GM19099 (cell line): ENCODE results near the gene ATP6V1B1.

Experiments
- POLR2A ChIP-seq: IDR thresholded peaks from 3 replicates; pipeline ENCODE4 v1.6.1; 2011; ENCODE audit warnings: low read depth; ENCODE audit not compliant: insufficient read length; ENCODE audit errors: extremely low read depth

The ATP6V1B1 gene

DNA sequence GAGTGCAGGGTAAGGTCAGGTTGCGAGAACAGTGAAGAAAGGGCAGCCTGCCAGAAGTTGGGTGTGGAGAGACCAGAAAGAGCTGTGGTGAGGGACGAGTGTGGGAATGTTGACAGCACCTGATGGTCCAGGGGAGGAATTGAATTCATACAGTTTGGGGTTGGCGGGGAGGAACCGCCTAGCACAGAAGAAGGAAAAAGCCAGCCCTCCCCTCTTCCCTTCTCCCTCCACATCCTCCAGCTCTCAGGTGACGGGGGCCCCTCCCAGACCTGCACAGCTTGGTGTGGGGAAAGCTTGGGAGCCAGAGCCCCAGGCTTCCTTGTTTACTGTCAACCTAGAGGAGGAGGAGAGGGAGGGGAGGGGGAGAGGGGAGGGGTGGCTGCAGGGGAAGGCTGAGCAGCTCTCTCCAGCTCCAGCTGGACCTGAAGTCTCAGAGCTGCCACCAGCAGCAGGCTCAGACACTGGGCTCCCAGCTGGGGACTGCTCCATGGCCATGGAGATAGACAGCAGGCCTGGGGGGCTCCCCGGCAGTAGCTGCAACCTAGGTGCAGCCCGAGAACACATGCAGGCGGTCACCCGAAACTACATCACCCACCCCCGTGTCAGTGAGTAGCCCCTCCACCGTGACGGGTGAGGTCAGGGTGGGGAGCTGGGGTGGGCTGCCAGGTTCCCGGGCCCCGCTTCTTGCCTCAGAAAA is at the start of gene ATP6V1B1:
ATP6V1B1 (plus strand) TSS at position 433 of the 697 bp plus-strand sequence; CDS start at position 488, 55 bp downstream.
- TF ChIP-seq POLR2A: no peak

GRCh38 chr2:70886541-70886987 is 49.1 kb upstream of the ATP6V1B1 start:
- TF ChIP-seq POLR2A: no peak

DNA sequence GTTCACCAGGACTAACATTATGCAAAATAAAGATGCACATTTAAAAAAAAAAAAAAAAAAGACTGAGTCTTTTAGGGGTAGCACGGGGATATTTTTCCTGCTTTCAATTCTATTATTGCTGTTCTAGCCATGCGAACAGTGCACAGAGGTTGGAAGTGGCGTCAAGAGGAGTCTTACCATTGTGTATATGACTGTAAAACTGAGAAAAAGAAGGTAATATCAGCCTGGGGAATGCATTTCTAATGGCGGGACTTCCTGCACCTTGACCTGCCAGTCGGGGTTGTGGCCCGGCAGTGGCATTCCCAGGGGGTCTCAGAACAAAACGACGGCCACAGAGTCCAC is 48.5 kb upstream of the ATP6V1B1 start:
- no peak for TF ChIP-seq POLR2A

DNA sequence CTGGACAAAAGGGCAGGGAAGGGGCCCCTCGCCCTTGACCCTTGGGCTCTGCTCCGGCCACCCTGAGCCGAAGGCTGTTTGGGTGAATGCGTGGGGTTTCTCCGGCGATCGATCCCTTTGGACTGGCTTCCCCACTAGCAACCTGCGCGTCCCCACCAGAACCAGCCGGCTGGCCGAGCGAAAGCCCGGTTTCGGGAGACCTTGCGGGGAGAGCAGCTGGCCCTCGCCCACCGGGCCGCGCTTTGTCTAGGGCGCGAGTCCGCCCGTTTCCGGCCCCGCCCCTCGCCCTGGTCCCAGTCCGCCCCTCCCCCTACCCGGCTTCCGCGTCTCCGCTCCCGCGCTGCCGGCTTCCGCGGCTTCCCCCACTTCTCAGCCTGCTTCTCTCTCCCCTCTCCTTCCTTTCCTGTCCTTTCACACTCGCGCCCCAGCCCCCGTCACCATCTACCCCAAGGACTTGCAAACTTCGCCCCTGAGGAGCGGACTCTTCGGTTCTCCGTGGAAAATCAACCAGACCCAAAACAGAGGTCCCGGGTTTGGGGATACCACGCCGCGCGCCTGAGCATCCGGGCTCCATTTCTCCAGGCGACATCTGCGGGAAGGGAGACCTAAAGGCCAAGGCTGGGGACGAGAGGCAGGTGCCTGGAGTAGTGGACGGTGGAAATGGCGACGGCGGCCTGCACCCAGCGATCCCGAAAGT is 48.0 kb upstream of the ATP6V1B1 start:
- no peak for TF ChIP-seq POLR2A

DNA sequence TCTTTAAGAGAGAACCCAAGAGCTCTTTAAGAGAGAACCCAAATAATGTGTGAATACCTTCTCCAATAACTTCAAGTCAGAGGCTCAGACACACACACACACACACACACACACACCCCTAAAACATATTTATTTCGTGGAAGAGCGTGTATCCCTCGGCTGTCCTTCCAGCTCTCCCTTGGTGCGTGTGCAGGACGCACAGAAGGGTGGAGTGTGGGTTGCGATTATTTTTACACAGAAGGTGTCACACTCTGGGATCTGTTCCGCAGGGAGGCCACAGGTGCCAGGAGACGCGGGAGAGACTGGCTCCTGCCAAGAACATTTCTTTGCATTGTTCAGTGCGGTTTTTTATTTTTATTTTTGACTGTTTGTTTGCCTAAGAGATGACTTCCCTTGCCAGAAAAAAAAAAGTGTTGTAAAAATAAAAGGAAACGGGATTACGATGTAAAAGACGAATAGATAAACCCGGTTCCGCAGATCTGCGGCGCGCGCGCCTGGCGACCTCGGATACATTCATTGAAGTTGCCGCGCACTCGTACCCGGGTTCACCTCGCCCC is 47.3 kb upstream of the ATP6V1B1 start:
- no peak for TF ChIP-seq POLR2A

DNA sequence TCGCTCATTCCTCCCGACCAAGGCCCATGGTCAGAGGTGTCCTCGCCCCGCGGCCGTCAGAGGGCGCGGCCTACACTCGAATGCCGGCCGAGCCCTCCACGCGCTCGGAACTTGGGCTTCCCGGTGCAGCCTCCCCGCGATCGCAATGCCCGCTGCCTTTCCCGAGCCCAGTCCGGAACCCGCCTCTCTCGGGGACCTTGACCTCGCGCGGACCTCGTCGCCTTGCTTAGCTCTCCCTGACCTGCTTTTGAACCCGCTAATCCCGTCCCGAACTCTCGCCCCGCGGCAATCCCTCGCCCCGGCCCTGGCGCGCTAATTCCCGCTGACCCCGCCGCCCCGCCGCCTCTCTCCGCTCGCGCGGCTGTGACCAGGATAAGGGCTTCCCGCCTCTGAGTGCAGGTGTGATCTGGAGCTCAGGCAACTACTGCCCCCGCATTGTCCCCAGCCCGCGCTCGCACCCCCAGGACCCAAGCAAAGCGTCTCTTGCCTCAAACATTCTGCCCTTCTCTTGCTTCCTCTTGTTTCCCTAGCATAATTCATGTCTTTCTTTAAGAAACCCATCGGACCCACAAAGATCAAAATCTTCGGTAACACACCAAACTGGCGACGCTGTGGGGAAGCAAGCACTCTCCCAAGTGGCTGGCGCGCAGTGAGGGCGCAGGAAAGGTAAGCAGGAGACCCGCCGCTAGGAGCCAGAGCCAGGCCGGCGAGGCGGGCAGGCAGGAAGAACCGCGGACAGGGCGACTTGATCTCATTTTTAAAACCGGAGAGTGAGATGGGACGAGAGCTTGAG is 46.6 kb upstream of the ATP6V1B1 start:
- TF ChIP-seq POLR2A: no peak

- no peak for TF ChIP-seq POLR2A
Measured at GRCh38 chr2:70889716-70890037, 46.0 kb upstream of the ATP6V1B1 start.

- no peak for TF ChIP-seq POLR2A
Measured at GRCh38 chr2:70890469-70891065, 45.1 kb upstream of the ATP6V1B1 start.

DNA sequence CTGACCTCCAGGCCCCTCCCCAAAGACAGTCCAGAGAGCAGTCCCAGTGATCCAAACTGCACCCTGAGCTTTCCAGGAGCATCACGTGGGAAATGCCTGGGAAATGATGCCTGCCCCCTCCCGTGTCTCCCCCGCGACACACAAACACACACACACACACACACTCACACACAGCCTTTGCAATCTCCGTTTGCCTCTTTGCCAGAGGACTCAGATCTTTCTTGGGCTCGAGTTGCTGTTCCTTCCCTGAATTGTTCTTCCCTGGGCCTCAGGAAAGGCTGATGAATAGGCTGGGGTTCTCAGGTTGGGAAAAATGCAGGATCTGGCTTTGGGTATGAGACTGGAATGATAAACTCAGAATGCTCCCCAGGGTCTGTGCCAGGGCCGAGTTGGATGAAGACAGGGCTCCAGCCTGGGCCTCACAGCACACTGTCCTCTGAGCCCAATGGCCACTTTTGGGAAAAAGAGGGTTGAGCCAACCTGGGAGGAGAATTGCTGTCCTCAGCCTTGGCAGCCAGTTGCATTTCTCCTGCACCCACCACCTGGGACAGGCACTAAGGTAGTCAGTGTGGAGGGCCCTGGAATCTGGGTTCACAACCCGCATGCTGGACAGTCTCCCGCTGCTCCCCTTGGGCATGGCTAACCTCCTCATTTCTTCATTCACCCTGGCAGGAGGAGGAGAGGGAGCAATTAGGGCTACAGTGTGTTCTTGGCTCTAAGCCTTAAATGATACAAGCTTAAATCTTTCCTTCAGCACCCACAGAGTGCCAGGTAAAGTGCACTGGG is 43.9 kb upstream of the ATP6V1B1 start:
- TF ChIP-seq POLR2A: no peak

GRCh38 chr2:70892750-70893149 is 43.0 kb upstream of the ATP6V1B1 start:
- TF ChIP-seq POLR2A: no peak

DNA sequence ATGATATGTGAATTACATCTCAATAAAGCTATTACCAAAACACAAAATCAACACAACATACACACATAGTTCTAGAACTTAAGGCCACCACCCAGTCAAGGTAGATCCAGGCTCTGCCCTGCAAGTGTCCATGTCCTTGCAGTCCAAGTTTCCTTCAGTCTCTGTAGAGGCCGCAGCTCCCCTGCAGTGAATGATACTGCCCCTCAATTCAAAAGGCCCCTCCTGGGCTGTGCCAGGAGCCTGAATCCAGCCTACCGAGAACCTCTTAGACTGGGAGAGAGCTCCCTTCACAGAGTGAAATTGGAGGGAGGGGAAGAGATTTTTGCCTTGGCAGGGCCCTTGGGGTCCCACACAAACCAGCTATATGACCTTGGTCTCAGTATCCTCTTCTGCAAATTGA is 42.5 kb upstream of the ATP6V1B1 start:
- TF ChIP-seq POLR2A: no peak

GRCh38 chr2:70894765-70895164 is 40.9 kb upstream of the ATP6V1B1 start:
- TF ChIP-seq POLR2A: no peak

- TF ChIP-seq POLR2A: no peak
Measured at GRCh38 chr2:70895249-70895648, 40.5 kb upstream of the ATP6V1B1 start.

GRCh38 chr2:70895998-70896764 is 39.5 kb upstream of the ATP6V1B1 start:
- no peak for TF ChIP-seq POLR2A
